Activated CD4-positive, alpha-beta T cell treated with anti-CD3 and anti-CD28 coated beads, Interleukin-2, amount 10 ng/mL, durations not matched to agents 24 days and 14 days (primary cell): ENCODE data around the gene CCHCR1. TPM values are rescaled to one million over a fixed set of nuclear protein-coding genes. Genes with fewer than 3 reads are reported as not detected.
A peak's percentile ranks its signal among the peaks of the same experiment; 100 is the strongest.
"Not testable (repeated sequence)": the region's sequence is repeated elsewhere in the genome, so short reads cannot be mapped to it uniquely, and the experiment has no call there.

ENCODE experiments used
- DNase-seq: peaks from one replicate; pipeline ENCODE4 v3.0.0; 2022
- H3K27ac Mint-ChIP-seq: one replicate; pipeline ENCODE4 v1.8.0; 2022; ENCODE audit warnings: mild to moderate bottlenecking, mixed read lengths
- H3K27me3 Mint-ChIP-seq: one replicate; pipeline ENCODE4 v1.8.0; 2022; ENCODE audit warnings: mixed read lengths
- H3K36me3 Mint-ChIP-seq: one replicate; pipeline ENCODE4 v1.8.0; 2022; ENCODE audit warnings: low read depth, mild to moderate bottlenecking, mixed read lengths
- H3K4me1 Mint-ChIP-seq: one replicate; pipeline ENCODE4 v1.8.0; 2021; ENCODE audit warnings: mixed read lengths
- H3K4me3 Mint-ChIP-seq: one replicate; pipeline ENCODE4 v1.8.0; 2022; ENCODE audit warnings: mild to moderate bottlenecking, moderate library complexity, mixed read lengths
- H3K9me3 Mint-ChIP-seq: one replicate; pipeline ENCODE4 v1.8.0; 2021; ENCODE audit warnings: mixed read lengths
- intact Hi-C: fragments of 100-400 bp; cut with micrococcal nuclease; formaldehyde crosslinking; loops from one replicate; pipeline ENCODE4 v1.15.1; 2023
- total RNA-seq: library from RNA; stranded (reverse); gene quantifications from 2 replicates; pipeline ENCODE4 v1.2.3, GENCODE V29; 2022

Gene CCHCR1
- total RNA-seq, 1 donor from 2014 or later = 52.7 TPM

GRCh38 chr6:31193206-31193605 is 35.6 kb upstream of the CCHCR1 start:
- Mint-ChIP-seq H3K4me3 (no peak overlapping the region), H3K36me3 (peaks cover 2% of the 10 kb centered on the region), H3K27ac (no peak overlapping the region), H3K9me3 (no peaks in the 10 kb centered on the region), H3K4me1 (peaks cover 23% of the 10 kb centered on the region), H3K27me3 (no peaks in the 10 kb centered on the region)
- intact Hi-C loops = no loop called here
- DNase-seq = no peak

- not testable (repeated sequence) for H3K27ac Mint-ChIP-seq, H3K36me3 Mint-ChIP-seq, H3K9me3 Mint-ChIP-seq, H3K27me3 Mint-ChIP-seq, H3K4me3 Mint-ChIP-seq
- peak; percentile 90 for DNase-seq
- intact Hi-C loops = loop anchor here (1.0 kb wide), 2 partner anchors 33 to 55 kb away; no protein-coding TSS in a partner anchor
- H3K4me1 Mint-ChIP-seq = peaks cover 18% of the 10 kb centered on the region
These were observed 35.0 kb upstream of the CCHCR1 start for GRCh38 chr6:31192431-31193105.

- Mint-ChIP-seq H3K27me3 (no peaks in the 10 kb centered on the region), H3K9me3 (no peaks in the 10 kb centered on the region), H3K4me3 (no peak overlapping the region), H3K27ac (no peak overlapping the region), H3K4me1 (peaks cover 14% of the 10 kb centered on the region), H3K36me3 (no peaks in the 10 kb centered on the region)
- intact Hi-C loops = no loop called here
- DNase-seq = no peak
These were observed 32.9 kb upstream of the CCHCR1 start for GRCh38 chr6:31190488-31190887.

GRCh38 chr6:31189223-31189622 is 31.6 kb upstream of the CCHCR1 start:
- H3K9me3 Mint-ChIP-seq, DNase-seq, H3K27ac Mint-ChIP-seq, H3K4me3 Mint-ChIP-seq, intact Hi-C loops, H3K27me3 Mint-ChIP-seq, H3K4me1 Mint-ChIP-seq, H3K36me3 Mint-ChIP-seq: not testable (repeated sequence)

GRCh38 chr6:31187780-31188194 is 30.2 kb upstream of the CCHCR1 start:
- no peaks in the 10 kb centered on the region for H3K27me3 Mint-ChIP-seq
- H3K27ac Mint-ChIP-seq = no peak overlapping the region
- H3K9me3 Mint-ChIP-seq = no peaks in the 10 kb centered on the region
- intact Hi-C loops = no loop called here
- H3K36me3 Mint-ChIP-seq = no peaks in the 10 kb centered on the region
- no peak for DNase-seq
- no peak overlapping the region for H3K4me3 Mint-ChIP-seq
- H3K4me1 Mint-ChIP-seq = peaks cover 9% of the 10 kb centered on the region

GRCh38 chr6:31186052-31186734 is 28.6 kb upstream of the CCHCR1 start:
- Mint-ChIP-seq H3K27me3 (no peaks in the 10 kb centered on the region), H3K4me3 (no peak overlapping the region), H3K4me1 (peaks cover 7% of the 10 kb centered on the region), H3K36me3 (no peaks in the 10 kb centered on the region), H3K9me3 (no peaks in the 10 kb centered on the region), H3K27ac (no peak overlapping the region)
- intact Hi-C loops = no loop called here
- DNase-seq = no peak

- H3K27me3 Mint-ChIP-seq, H3K4me3 Mint-ChIP-seq, H3K4me1 Mint-ChIP-seq, H3K9me3 Mint-ChIP-seq, H3K27ac Mint-ChIP-seq, H3K36me3 Mint-ChIP-seq, intact Hi-C loops, DNase-seq: not testable (repeated sequence)
These were observed 28.1 kb upstream of the CCHCR1 start for GRCh38 chr6:31185695-31186051.

GRCh38 chr6:31183859-31184258 is 26.3 kb upstream of the CCHCR1 start:
- intact Hi-C loops, H3K27me3 Mint-ChIP-seq, H3K4me3 Mint-ChIP-seq, H3K36me3 Mint-ChIP-seq, H3K9me3 Mint-ChIP-seq, DNase-seq, H3K27ac Mint-ChIP-seq: not testable (repeated sequence)
- peaks cover 11% of the 10 kb centered on the region for H3K4me1 Mint-ChIP-seq

GRCh38 chr6:31183287-31183686 is 25.7 kb upstream of the CCHCR1 start:
- H3K9me3 Mint-ChIP-seq, intact Hi-C loops, H3K27me3 Mint-ChIP-seq: not testable (repeated sequence)

GRCh38 chr6:31180500-31180899 is 22.9 kb upstream of the CCHCR1 start:
- Mint-ChIP-seq H3K4me3 (peak overlapping the region; percentile 69), H3K36me3 (no peaks in the 10 kb centered on the region), H3K27ac (no peak overlapping the region), H3K4me1 (peaks cover 13% of the 10 kb centered on the region), H3K27me3 (no peaks in the 10 kb centered on the region), H3K9me3 (no peaks in the 10 kb centered on the region)
- intact Hi-C loops = no loop called here
- DNase-seq = peak; percentile 81

More at GRCh38 chr6:31183287-31183686, 25.7 kb upstream of the CCHCR1 start:
- DNase-seq, H3K27ac Mint-ChIP-seq, H3K36me3 Mint-ChIP-seq, H3K4me3 Mint-ChIP-seq: not testable (repeated sequence)
- H3K4me1 Mint-ChIP-seq = peaks cover 15% of the 10 kb centered on the region

- intact Hi-C loops = no loop called here
- Mint-ChIP-seq H3K4me3 (no peak overlapping the region), H3K4me1 (peaks cover 13% of the 10 kb centered on the region)
These were observed 22.3 kb upstream of the CCHCR1 start for GRCh38 chr6:31179896-31180295.

GRCh38 chr6:31179042-31179386 is 21.4 kb upstream of the CCHCR1 start:
- Mint-ChIP-seq H3K4me3 (no peak overlapping the region), H3K4me1 (peaks cover 13% of the 10 kb centered on the region), H3K9me3 (no peaks in the 10 kb centered on the region), H3K27me3 (no peaks in the 10 kb centered on the region), H3K27ac (no peak overlapping the region), H3K36me3 (no peaks in the 10 kb centered on the region)
- DNase-seq = no peak
- intact Hi-C loops = no loop called here

More at GRCh38 chr6:31179896-31180295, 22.3 kb upstream of the CCHCR1 start:
- Mint-ChIP-seq H3K27ac (no peak overlapping the region), H3K27me3 (no peaks in the 10 kb centered on the region), H3K9me3 (no peaks in the 10 kb centered on the region), H3K36me3 (no peaks in the 10 kb centered on the region)
- DNase-seq = no peak

GRCh38 chr6:31178143-31179041 is 20.8 kb upstream of the CCHCR1 start:
- Mint-ChIP-seq H3K27ac (no peak overlapping the region), H3K27me3 (no peaks in the 10 kb centered on the region), H3K36me3 (no peaks in the 10 kb centered on the region), H3K9me3 (no peaks in the 10 kb centered on the region), H3K4me3 (no peak overlapping the region), H3K4me1 (peaks cover 13% of the 10 kb centered on the region)
- intact Hi-C loops = no loop called here
- DNase-seq = no peak

GRCh38 chr6:31175971-31176370 is 18.4 kb upstream of the CCHCR1 start:
- intact Hi-C loops = no loop called here
- H3K9me3 Mint-ChIP-seq = no peaks in the 10 kb centered on the region
- no peak overlapping the region for H3K4me3 Mint-ChIP-seq
- no peak for DNase-seq
- peaks cover 13% of the 10 kb centered on the region for H3K4me1 Mint-ChIP-seq
- no peaks in the 10 kb centered on the region for H3K27me3 Mint-ChIP-seq
- no peaks in the 10 kb centered on the region for H3K36me3 Mint-ChIP-seq
- H3K27ac Mint-ChIP-seq = no peak overlapping the region
